HG02623 (cell line): ENCODE data around the gene C20orf96.
"Not testable (repeated sequence)": the region's sequence is repeated elsewhere in the genome, so short reads cannot be mapped to it uniquely, and the experiment has no call there.

Experiments
- ATAC-seq: cut with Tn5 transposase; IDR thresholded peaks from one replicate; pipeline ENCODE4 v1.9.1; 2021; ENCODE audit warnings: moderate library complexity; ENCODE audit not compliant: unreplicated experiment

The C20orf96 gene

DNA sequence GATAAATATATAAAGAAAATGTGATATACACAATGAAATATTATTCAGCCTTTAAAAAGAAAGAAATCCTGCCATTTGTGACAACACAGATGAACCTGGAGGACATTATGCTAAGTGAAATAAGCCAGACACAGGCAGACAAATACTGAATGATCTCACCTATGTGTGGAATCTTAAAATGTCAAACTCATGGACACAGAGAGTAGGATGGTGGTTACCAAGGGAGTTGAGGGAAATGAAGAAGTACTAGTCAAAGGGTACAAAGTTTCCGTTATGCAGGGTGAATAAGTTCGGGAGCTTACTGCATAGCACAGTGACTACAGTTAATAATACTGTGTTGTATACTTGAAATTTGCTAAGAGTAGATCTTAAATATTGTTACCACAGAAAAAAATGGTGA lies 47.6 kb downstream of the C20orf96 start:
- no peak for ATAC-seq

DNA sequence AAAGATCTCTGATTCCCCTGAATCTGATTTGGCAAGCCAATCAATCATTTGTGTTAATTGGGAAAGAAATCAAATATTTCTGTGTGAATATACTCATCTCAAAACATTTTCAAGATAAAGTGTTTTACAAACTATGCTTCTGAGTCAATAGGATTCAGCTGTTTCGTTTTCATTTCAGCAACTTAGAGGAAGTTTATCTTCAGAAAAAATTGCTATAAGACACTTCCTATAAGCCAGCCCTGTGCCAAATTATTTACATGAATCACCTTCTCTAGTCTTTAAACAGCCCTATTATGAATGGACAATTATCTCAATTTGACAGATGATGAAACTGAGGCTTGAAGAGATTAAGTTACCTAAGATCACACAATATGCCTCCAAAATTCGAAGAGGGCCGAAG lies 52.6 kb downstream of the C20orf96 start:
- ATAC-seq = no peak

DNA sequence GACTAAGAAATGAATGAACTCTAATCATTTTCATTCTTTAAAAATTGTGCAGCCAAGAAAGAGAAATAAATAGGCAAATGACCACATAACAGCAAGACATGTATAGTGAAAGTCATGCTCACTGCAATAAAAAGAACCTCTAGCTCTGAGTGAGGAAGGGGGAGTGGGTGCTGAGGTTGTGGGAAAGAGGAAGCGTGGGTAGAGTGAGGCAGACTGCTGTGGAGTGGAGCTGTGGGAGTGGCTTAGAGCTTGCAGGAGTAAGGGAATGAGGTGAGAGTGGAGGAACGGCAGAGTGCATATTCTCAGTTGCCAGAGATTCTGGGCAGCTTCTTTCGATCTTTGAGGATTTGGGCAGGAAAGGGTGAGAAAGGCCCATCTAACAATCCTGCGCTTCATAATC lies 53.1 kb downstream of the C20orf96 start:
- ATAC-seq = no peak

DNA sequence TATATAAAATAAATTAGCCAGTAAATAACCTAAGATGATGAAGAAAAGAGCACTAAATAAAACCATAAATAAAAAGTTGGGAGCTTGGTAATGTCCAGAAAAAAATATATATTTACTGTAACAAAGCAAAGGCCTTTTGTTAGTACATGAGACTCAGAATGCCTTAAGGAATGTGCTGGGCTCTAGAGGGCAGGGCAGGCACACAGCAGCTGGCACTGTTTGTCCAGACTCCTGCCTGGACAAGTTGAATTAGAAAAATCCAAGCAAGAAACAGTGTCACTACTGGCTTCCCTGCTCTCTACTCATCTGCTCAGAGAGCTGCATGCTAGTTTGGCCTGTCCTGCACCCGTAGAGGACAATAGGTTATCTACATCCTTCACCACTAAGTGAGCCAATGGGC lies 54.7 kb downstream of the C20orf96 start:
- ATAC-seq = no peak

DNA sequence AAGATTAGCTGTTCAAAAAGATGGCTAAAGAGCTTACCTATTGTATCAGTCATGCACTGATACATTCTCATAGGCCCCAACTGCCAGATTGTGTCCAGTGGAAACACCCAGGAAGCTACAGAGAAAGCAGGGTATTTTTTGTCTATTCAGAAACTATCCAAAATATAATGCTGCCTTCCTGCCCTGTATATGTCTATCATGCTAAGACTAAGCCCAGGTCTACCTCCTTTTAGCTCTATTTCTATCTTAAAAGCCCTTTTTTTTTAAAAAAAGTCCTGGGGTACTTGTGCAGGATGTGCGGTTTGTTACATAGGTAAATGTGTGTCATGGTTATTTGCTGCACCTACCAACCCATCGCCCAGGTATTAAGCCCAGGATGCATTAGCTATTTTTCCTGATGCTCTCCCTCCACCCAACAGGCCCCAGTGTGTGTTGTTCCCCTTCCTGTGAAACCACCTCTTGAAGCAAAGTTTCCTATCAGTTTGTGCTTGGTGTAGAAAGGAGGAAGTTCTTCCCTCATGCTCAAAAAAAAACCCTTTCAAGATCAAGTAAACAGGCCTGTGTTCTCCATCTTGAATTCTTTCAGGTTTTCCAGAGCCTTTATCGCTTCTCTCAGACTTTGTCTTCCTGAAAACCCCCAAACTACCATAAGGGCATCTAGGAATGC lies 63.0 kb downstream of the C20orf96 start:
- ATAC-seq = no peak

DNA sequence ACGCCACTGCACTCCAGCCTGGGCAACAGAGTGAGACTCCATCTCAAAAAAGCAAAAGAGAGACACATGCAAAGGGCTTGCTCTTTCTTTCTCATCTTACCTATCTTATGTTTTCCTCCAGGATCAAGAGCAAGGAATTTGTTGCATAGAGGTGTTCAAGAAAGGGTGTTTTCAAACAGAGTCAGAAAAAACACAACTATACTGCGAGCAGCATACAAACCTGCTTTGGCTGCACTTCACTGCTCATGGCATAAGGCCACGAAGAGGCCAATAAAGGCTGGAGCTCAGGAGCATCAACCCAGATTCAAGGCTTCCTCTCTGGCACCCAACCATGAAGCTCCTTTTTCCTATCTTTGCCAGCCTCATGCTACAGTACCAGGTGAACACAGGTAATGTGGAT lies 63.6 kb downstream of the C20orf96 start, which contains the start of gene DEFB129:
TSS of gene DEFB129 (plus strand) at position 301 of the 400 bp plus-strand sequence. CDS start at position 332, 31 bp downstream.
- no peak for ATAC-seq

DNA sequence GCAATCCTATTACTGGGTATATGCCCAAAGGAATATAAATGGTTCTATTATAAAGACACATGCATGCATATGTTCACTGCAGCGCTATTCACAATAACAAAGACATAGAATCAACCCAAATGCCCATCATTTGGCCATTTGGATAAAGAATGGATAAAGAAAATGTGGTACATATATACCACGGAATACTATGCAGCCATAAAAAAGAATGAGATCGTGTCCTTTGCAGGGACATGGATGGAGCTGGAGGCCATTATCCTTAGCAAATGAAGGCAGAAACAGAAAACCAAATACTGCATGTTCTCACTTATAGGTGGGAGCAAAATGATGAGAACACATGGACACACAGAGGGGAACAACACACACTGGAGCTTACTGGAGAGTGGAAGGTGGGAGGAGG lies 64.7 kb downstream of the C20orf96 start:
- not testable (repeated sequence) for ATAC-seq

DNA sequence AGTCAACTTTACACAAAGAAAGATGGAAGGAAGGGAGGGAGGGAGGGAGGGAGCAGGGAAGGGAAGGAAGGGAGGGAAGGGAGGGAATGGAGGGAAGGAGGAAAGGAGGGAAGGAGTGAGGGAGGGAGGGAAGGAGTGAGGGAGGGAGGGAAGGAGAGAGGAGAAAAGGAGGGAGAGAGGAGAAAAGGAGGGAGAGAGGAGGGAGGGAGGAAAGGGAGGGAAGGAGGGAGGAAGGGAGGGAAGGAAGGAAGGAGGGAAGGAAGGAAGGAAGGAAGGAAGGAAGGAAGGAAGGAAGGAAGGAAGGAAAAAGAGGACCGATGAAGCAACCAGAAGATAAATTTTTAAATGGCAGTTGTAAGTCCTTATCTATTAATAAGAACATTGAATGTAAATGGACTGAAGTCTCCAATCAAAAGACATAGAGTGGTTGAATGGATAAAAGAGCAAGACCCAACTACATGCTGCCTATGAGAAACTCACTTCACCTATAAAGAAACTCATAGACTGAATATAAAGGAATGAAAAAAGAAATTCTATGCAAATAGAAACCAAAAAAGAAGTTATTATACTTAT lies 69.2 kb downstream of the C20orf96 start:
- ATAC-seq = no peak
